HUDEP-2 (cell line): ENCODE results near the gene KLHL42.
"Not testable (repeated sequence)": the region's sequence is repeated elsewhere in the genome, so short reads cannot be mapped to it uniquely, and the experiment has no call there.

Experiments used
- DNase-seq, 76 experiments: peaks; one replicate each; lab custom pipeline; 2025; ENCODE audit not compliant: unreplicated experiment in 76 of 76; lab: John Stamatoyannopoulos, UW

KLHL42 gene

DNA sequence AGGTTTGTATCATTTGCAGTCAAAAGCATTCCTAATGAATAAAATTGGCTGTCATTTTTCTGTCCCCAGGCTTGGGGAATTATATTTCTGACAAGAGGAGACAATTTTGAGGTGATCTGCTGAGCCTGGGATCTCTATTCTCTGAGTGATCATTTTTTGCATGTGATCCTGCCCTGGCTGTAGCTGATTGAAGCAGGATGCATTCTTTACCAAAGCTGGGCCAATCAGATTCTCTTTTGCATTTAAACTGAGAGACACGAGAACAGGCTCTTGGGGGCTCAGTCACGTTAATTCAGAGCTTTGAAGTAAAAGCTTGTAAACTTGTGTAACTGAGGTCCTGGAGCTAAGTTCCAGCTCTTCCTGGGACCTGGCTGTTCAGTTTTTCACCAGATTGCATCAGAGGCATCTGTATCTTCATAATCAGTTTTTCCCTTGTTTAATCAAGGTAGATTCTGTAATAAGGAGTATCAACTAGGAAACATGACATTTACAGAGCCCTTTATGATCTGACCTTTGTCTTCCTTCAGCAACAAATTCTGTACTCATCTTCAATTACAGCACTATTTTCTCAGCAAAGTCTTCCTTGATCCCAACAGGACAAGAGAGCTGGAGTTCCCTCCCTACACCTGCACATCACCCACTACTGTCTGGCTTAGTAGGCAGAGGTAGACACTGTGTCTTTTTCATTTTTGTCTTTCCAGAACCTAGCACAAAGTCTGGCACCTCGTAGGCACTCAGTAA, 35.0 kb downstream of the KLHL42 start:
- DNase-seq = no peak

DNA sequence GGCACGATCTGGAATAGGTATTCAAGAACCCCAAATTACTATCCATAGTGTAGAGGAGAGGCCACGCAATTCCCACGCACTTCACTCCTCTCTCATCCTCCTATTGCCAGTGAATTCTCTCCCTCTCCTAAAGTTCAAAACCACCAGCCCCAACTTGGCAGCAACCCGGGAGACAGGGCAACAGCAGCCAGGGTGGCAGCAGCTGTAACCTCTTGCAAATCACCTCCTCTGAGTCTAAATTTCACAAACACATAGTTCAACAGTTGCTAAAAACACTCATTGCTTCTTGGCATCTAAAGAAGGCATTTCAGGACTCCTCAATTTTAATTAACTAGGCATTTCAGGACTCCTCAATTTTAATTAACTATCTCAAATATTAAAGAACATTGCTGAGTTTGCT, 37.7 kb downstream of the KLHL42 start:
- no peak for DNase-seq

DNA sequence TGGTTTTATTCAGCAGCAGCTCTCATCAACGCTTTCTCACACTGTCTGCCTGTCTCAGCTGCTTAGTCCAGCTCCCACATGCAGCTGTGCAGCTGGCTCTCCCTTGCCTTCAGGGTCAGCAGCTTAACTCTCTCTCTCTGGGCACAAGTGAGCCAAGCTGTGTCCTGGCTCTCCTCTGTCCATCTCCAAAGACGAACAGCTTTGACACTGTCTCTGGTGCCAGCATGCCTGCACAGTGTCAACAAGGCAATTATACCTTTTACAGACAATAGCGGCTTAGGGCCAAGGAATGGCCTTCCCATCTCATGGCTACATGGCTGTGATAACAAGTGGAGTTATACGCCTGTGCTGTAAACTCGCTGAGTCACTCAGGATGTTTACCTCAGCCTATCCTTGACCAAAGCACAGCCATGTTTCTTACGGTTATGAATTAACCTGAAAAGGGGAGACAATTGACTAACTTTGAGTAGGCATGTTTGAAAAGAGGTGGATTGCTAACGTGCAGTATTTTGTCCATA, 38.4 kb downstream of the KLHL42 start:
- DNase-seq = no peak

DNA sequence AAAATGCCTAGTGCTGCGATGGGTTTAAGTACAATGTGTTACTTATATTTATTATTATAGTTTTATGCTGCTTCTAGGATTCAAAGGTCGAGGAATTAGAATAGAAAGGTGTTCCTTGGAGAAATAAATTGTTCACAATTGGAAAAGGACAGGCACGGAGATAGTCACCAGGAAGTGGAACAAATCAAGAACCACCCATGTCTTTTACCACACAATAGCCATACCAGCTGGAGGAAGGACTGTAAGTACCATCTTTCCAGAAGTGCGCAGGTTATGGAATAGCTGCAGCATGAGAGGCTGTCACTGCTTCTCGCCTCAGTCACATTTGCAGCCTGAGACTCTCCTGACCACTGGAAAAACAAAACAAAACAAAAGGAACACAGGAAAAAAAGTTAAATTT, 40.5 kb downstream of the KLHL42 start:
- no peak for DNase-seq

DNA sequence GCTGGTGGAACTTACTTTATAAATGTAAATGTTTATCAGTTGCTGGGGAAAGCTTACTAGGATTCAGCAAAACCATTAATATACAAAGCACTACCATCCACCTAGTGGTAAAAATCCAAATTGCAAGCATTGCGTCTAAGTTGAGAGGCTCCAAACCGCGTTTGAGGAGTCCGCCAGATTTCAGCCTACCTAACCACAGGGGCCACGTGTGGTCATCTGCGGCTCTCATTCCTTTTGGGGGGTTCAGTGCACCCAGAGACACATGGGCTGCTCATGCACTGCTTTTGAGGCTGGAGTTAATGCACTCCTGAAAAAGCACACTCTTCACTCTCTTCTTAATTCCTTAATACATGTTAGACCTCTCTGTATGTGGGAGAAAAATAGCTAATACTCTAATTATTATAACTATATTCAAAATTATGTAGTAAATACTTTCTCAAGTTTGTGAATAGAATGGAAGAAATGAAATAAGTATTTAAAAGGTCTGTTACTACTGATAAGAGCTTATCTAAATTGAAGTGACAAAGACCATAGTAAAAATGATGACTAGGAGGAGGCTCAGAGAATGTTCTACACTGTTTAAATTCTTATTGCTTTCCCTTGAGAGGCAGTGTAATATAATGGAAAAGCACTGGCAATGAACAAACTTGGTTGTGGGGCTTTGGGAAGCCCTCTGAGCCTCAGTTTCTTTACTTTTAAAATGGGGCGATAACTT, 41.4 kb downstream of the KLHL42 start:
- DNase-seq = peak in 50 of 76 experiments; percentile 1 to 75 (median 32)

DNA sequence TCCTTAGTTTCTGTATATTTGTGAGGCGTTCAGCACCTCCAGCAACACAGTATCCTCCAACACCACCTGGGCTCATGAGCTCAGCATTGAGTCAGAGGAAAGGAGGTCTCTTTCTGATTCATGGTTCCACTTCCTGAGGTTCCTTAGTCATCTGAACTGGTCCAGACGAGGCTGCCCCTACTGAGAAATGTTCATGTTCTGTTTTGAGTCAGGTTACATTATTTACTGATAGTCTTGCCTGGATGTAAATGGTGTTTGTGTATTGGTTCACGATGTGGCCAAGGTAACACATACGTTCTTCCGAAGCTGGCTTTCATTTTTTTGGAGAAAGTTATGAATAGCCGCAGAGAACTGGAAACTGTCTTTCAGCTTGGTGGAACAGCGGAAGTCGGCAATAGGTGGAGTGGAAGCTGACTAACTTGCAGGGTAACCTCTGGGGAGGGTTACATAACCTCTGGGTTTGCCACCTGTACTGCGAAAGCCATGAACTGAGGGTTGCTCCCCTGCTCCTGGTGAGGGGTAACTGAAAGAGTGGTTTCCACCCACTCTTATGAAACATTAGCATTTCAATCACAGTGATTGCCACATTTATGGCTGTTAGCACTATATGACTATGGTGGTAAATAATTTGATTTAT, 42.2 kb downstream of the KLHL42 start:
- DNase-seq = no peak

DNA sequence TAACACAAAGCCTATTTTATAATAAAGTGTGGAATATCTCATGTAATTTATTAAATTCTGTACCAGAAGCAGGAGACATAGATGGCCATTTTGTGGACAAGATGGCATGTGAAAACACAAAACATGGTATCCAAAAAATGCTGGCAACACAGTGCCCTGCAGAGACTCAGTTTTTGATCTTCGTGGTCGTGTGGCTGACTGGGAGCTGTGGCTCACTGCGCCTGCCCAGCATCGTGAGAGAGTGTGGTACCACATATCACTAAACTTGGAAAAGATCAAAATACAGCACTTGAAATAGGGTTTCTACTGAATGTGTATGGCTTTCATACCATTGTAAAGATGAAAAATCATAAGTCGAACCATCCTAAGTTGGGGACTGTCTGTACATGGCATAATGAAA, 43.0 kb downstream of the KLHL42 start:
- no peak for DNase-seq

DNA sequence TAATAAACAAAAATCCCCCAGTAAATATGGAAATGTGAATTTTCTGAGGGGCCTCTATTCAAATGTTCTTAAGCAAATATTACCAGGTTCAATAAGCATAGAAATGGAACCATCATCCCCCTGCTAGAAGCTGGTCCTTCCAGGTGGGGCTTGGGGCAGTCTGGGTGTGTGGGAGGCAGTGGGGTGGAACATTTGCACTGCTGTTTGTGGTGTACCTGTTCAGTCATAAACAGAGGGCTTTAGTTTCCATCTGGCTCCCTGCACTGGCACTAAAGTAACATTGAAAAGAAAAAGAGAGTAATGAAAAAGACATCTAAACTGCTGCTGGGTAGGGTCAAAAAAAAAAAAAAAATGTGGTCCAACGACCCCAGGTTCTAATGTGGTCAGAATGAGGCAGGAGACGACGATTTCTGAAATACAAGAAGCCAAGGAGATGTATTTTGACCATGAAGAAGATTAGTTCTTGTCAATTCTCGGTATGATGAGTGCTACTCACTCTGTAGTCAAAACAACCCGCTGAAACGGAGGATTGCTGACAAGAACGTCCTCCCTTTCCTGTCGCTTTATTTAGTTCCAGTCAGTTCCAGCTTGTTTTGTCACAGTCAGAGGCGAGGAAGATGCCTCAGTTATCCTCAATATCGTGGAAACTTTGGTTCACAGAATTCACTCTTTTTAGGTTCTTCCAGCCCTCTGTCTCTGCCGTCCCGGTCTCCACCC, 44.3 kb downstream of the KLHL42 start:
- no peak for DNase-seq

DNA sequence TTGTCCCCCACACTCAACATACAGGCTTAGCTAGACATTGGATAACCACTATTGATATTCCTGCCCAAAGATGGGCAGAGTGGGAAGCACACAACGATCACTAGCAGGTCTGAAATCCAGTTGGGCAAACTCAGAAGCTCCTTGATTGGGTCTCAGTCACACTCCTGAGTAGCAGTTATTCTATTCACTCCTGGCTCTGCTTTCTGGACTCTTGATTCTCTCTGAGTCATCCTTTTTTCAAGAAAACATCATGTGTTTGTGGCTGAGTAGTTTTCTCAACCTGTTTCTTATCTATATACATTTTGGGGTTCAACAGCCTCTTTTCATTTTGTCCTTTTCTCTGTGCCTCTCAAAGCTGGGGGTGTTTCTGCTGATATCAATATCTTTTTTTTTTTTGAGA, 46.0 kb downstream of the KLHL42 start:
- DNase-seq = no peak

DNA sequence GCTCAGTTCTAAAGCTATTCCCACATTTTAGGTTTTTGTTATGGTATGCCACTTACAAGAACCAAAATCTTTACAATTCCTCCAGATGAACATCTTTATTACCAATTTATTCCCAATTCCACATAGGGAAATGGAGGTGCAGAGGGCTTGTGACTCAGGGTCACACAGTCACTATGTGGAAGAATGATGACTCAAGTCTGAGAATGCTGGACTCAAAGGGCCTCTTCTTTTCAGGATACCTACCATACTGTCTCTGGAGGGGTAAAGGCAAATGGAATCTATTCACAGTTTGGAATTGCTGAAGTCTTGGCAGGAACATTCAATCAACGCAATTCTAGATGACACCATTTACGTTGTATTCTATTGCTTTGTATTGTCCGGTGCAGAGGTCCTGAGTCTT, 48.2 kb downstream of the KLHL42 start:
- DNase-seq = no peak

DNA sequence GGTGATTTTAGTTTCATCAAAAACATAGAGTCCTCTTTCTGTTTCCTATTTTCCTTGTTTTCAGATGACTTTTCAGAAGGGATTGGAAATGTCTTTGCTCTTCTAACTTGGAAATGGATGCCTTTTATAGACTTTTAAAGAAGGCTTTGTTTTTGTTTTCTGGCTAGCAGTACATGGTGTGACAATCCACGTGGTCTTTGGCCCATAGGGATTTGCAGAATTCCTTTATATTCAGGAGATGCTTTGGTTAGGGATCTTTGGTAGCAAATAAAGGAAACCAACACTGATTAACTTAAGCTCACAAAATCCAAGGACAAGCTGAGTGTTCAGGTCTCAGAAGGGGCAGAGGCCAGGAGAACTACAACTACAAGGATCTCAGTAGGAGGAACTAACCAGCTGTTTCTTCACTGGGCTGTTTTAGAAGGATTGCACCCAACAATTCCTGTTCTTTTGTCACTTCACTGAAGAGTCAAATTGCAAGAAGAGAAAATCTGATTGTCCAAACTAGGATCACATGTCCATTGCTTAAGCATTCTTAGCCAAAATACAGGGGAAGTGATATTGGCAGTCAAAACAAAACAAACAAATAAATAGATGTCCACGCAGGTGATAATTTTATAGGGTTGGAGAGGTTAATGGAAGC, 58.6 kb downstream of the KLHL42 start:
- no peak for DNase-seq

DNA sequence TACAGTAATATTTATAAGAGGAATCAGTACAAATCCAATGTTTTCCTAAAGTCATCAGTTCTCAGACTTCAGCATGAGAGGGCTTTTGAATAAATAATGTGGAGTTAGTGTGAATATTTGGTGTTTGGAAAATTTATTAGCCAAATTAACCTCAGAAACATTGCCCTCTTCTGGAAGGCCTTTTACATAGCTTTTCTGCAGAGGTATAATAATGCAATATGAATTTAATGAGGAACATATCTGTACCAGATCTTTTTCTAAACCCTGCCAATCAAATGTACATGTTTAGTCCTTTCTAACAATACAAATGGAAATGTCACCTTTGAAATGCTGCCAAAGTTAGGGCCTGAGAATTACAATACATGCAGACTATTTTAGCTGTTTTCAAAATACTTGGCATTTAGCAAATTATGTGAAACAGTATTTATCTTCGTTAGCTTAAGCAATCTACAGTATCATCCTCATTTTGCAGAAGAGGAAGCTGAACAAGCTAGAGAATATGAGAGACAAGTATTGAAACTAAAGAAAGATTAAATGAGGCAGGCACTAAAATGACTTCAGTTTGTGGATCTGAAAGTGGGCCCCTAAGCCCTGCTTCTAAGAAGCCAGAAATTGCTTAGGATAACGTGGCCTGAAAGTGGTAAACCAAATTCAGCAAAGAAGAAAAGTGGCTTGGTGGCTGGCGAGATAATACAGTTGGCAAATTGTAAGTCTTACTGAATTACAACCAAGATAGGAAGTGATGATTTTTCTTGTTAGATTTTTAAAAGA, 60.4 kb downstream of the KLHL42 start:
- no peak for DNase-seq

DNA sequence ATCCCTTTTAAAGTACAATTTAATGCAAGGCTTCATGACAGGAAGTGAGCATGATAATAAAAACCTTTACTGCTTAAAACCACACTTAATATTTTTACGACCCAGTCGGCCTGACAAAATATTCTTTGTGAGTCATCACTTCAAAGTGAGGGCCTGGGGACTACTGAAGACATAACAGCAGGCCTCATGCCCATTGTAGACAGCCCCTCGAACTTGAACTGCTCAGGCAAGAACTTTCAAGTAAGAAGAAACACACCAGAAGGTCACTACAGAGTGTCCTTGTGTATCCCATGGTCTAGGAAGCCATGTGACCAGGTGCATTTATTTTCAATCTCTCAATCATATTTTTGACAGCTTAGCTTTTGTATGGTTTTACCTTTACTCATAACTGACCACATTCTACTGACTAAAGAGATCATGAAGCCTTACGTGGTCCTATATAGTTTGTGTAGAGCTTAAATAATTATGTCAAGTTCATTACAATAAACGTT, 61.4 kb downstream of the KLHL42 start:
- no peak for DNase-seq

DNA sequence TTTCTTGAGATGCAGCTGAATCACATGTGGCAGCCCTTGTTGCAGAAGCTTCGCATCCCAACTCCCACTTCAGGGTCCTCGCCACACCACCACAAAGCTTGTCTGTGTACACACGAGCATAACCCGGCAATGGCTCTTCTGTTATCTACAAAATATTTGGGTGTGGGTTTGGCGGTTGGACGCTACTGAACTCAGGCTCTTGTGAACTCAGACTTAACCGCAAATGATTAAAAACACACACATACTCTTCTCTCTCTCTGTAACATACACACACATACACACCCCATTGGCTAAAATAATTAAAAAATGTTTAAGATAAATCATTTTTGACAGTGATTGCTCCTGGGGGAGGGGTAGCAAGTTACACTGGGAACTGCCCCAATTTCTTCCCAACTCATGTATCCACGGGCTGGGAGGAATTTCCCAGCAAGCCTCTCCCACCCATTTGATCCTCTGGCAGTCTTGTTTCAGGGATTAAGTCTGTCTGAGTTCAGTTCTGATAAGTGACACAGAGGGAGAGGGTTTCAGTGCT, 63.7 kb downstream of the KLHL42 start:
- peak in 6 of 76 experiments; percentile 13 to 61 (median 36) for DNase-seq

DNA sequence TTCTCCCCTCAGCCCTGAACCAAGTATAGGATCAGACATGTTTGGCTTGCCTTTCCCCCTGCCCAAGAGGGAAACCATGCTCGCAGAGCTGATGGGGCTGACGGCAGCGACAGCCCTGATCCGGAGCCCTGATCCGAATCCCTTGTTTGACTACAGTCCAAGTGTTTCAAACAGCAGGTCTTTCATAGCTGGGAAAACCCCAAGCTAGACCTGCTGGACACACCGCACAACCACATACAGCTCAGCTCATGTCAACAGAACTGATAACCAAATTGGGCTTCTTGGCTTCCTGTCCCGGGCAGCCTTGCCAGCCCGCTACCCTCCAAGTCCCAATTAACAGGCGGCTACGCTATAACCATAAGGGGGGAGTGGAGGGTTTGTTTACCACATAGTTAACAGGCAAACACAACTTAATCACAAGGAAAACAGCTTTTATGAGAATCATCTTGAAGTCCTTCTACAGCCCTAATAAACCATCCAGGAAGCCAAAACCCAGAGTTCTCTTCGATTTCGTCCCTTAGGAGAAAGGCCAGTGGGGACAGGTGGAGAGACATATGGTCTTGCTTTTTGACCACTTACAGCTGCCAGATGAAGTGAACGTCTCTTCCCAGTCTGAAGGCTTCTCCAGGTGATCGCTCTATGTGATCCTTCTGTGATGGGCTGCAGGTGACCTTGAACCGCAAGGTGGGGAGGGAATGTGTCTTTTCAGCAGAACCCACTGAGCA, 64.5 kb downstream of the KLHL42 start:
- no peak for DNase-seq

DNA sequence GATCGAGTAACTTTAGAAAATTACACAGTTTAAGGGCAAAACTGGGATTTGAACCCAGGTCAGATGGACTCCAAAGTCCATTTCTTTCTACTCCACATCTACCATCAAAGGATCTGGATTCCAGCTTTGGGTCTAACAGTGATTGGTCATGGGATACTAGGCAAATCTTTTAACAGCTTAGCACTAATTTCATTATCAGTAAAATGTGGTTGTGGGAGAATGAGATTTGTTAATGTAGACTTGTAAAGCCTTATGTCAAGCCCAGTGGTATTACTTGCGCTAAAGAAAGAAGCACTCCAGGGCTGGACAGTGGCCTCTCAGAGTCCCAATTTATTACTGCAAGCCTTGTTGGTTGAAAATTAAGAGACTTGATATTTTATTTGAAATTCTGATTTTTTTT, 65.2 kb downstream of the KLHL42 start:
- DNase-seq = no peak

DNA sequence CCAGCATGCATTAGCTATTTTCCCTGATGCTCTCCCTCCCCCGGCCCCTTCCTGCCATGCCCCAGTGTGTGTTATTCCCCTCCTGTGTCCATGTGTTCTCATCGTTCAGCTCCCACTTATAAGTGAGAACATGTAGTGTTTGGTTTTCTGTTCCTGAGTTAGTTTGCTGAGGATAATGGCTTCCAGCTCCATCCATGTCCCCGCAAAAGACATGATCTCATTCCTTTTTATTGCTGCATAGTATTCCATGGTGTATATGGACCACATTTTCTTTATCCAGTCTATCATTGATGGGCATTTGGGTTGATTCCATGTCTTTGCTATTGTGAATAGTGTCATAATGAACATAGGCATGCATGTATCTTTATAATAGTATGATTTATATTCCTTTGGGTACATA, 65.7 kb downstream of the KLHL42 start:
- DNase-seq = not testable (repeated sequence)

DNA sequence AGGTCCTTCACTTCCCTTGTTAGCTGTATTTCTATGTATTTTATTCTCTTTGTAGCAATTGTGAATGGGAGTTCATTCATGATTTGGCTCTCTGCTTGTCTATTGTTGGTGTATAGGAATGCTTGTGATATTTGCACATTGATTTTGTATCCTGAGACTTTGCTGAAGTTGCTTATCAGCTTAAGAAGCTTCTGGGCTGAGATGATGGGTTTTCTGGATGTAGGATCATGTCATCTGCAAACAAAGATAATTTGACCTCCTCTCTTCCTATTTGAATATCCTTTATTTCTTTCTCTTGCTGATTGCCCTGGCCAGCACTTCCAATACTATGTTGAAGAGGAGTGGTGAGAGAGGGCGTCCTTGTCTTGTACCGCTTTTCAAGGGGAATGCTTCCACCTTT, 67.3 kb downstream of the KLHL42 start:
- DNase-seq = not testable (repeated sequence)

DNA sequence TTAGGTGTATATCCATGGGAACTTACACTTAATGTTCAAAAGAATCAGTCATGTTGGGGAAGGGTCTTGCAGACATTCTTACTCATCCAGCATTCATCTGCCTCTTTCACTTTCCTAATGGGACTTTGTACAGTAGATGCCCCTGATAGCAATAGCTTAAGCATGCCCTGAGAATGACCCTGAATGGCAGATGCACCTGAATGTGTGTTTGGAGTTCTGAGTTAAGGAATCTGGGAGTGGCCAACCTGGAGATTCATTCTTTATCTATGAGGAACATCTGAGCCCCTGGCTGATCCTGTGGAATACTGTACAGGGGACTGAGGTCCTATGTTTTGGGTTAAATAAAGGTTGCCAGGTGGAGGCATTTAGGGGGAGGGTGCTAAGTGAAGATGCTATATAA, 71.3 kb downstream of the KLHL42 start:
- DNase-seq = no peak
